ENCODE measurements around the gene TRIM26.

DNA sequence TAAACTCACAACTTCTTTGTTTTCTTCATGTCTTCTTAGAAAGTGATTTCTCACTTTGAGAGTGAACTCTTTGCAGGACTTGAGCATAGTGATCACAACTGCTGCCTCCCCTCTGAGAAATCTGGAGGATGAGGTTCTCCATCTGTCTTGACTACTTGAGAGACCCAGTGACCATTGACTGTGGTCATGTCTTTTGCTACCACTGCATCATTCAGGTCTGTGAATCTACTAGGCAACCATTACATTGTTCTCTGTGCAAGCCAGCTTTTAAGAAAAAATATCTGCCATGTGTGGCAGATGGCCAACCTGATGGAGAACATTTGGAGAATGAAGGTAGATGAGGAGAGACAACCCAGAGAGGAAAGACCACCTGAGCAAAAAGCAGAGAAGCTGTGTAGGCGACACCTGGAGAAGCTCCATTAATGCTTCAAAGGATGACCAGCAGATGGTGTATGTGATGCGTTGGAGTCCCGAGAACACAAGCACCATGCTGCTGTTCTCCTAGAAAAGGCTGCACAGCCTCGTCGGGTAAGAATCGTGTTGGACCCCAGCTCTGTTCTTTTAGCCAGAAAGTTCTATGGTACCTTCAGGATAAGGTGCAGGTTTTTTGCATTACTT lies 25.1 kb upstream of the TRIM26 start:
- TF ChIP-seq CTCF (IDR thresholded peaks at IDR 0.05) (peak; percentile 29; the same call in 1 of the 2 replicates), TAF1 (IDR thresholded peaks at IDR 0.05; ENCODE audit: borderline replicate concordance, low read depth, low read length) (no peak), FOXM1 (IDR thresholded peaks at IDR 0.05; ENCODE audit: low read depth) (no peak), EZH2phosphoT487 (IDR thresholded peaks at IDR 0.05; ENCODE audit: borderline replicate concordance, low read depth) (no peak), FOXJ3 (CRISPR knock-in tag; IDR thresholded peaks at IDR 0.05) (no peak), MAX (IDR thresholded peaks at IDR 0.05; ENCODE audit: low read depth) (no peak)

Data from SK-N-SH (cell line).